Measurements from ENCODE around the gene SUSD5. TPM values are rescaled to one million over a fixed set of nuclear protein-coding genes. Genes with fewer than 3 reads are reported as not detected.

The SUSD5 gene
- total and polyA plus RNA-seq, 2 experiments from 2014 or later: 1.4 to 3.6 TPM

GRCh38 chr3:33132019-33132360 is 86.6 kb downstream of the SUSD5 start:
- no peak overlapping the region for H2AFZ ChIP-seq
- Mint-ChIP-seq H3K27ac (0 out of 2 replicates have a peak overlapping the region, but pooled peaks have one; percentile 49), H3K27me3 (ENCODE audit: insufficient read depth, low read depth, poor library complexity) (peaks cover 3% of the 10 kb centered on the region), H3K4me3 (no peak overlapping the region), H3K9me3 (no peaks in the 10 kb centered on the region), H3K36me3 (ENCODE audit: low read depth) (peaks cover 43% of the 10 kb centered on the region; the same call in 2 of the 3 replicates), H3K4me1 (peaks cover 13% of the 10 kb centered on the region)
- H4K20me1 ChIP-seq (replicated peaks; ENCODE audit: insufficient read depth): no peaks in the 10 kb centered on the region
- DNase-seq (ENCODE audit: low spot score): no peak
- no peak overlapping the region for H3K4me2 ChIP-seq
- peak overlapping the region; percentile 2; the same call in 1 of the 2 replicates for H3K27ac ChIP-seq (ENCODE audit: low read depth)
- no peaks in the 10 kb centered on the region for H3K27me3 ChIP-seq (ENCODE audit: insufficient read depth)
- TF ChIP-seq POLR2AphosphoS5 (IDR thresholded peaks at IDR 0.05; ENCODE audit: low read depth): no peak
- TF ChIP-seq JUNB (IDR thresholded peaks at IDR 0.05; ENCODE audit: unreplicated experiment): no peak
- no peak for TF ChIP-seq ETS1 (IDR thresholded peaks at IDR 0.05)
- H3K36me3 ChIP-seq (ENCODE audit: insufficient read depth): peaks cover 21% of the 10 kb centered on the region
- H3K4me1 ChIP-seq (ENCODE audit: insufficient read depth): no peaks in the 10 kb centered on the region
- no peaks in the 10 kb centered on the region for H3K9me2 ChIP-seq (ENCODE audit: insufficient read depth)
- no peak overlapping the region for H3K4me3 ChIP-seq
- H3F3A ChIP-seq (replicated peaks; ENCODE audit: low read depth): no peaks in the 10 kb centered on the region
- H3K79me2 ChIP-seq (replicated peaks; ENCODE audit: insufficient read depth): no peaks in the 10 kb centered on the region
- ATAC-seq: peak; percentile 51

- H3K4me3 Mint-ChIP-seq: no peak overlapping the region
- no peak overlapping the region for H2AFZ ChIP-seq
- H3K27me3 Mint-ChIP-seq (ENCODE audit: insufficient read depth, low read depth, poor library complexity): peaks cover 3% of the 10 kb centered on the region
- H3F3A ChIP-seq (replicated peaks; ENCODE audit: low read depth): no peaks in the 10 kb centered on the region
- no peaks in the 10 kb centered on the region for H3K4me1 ChIP-seq (ENCODE audit: insufficient read depth)
- 0 out of 2 replicates have a peak overlapping the region, but pooled peaks have one; percentile 49 for H3K27ac Mint-ChIP-seq
- no peaks in the 10 kb centered on the region for H3K9me2 ChIP-seq (ENCODE audit: insufficient read depth)
- peak; percentile 96 for DNase-seq (ENCODE audit: low spot score)
- TF ChIP-seq JUNB (IDR thresholded peaks at IDR 0.05; ENCODE audit: unreplicated experiment) (no peak), ZNF114 (CRISPR knock-in tag; IDR thresholded peaks at IDR 0.05) (no peak)
- TF ChIP-seq, protein P1, sequence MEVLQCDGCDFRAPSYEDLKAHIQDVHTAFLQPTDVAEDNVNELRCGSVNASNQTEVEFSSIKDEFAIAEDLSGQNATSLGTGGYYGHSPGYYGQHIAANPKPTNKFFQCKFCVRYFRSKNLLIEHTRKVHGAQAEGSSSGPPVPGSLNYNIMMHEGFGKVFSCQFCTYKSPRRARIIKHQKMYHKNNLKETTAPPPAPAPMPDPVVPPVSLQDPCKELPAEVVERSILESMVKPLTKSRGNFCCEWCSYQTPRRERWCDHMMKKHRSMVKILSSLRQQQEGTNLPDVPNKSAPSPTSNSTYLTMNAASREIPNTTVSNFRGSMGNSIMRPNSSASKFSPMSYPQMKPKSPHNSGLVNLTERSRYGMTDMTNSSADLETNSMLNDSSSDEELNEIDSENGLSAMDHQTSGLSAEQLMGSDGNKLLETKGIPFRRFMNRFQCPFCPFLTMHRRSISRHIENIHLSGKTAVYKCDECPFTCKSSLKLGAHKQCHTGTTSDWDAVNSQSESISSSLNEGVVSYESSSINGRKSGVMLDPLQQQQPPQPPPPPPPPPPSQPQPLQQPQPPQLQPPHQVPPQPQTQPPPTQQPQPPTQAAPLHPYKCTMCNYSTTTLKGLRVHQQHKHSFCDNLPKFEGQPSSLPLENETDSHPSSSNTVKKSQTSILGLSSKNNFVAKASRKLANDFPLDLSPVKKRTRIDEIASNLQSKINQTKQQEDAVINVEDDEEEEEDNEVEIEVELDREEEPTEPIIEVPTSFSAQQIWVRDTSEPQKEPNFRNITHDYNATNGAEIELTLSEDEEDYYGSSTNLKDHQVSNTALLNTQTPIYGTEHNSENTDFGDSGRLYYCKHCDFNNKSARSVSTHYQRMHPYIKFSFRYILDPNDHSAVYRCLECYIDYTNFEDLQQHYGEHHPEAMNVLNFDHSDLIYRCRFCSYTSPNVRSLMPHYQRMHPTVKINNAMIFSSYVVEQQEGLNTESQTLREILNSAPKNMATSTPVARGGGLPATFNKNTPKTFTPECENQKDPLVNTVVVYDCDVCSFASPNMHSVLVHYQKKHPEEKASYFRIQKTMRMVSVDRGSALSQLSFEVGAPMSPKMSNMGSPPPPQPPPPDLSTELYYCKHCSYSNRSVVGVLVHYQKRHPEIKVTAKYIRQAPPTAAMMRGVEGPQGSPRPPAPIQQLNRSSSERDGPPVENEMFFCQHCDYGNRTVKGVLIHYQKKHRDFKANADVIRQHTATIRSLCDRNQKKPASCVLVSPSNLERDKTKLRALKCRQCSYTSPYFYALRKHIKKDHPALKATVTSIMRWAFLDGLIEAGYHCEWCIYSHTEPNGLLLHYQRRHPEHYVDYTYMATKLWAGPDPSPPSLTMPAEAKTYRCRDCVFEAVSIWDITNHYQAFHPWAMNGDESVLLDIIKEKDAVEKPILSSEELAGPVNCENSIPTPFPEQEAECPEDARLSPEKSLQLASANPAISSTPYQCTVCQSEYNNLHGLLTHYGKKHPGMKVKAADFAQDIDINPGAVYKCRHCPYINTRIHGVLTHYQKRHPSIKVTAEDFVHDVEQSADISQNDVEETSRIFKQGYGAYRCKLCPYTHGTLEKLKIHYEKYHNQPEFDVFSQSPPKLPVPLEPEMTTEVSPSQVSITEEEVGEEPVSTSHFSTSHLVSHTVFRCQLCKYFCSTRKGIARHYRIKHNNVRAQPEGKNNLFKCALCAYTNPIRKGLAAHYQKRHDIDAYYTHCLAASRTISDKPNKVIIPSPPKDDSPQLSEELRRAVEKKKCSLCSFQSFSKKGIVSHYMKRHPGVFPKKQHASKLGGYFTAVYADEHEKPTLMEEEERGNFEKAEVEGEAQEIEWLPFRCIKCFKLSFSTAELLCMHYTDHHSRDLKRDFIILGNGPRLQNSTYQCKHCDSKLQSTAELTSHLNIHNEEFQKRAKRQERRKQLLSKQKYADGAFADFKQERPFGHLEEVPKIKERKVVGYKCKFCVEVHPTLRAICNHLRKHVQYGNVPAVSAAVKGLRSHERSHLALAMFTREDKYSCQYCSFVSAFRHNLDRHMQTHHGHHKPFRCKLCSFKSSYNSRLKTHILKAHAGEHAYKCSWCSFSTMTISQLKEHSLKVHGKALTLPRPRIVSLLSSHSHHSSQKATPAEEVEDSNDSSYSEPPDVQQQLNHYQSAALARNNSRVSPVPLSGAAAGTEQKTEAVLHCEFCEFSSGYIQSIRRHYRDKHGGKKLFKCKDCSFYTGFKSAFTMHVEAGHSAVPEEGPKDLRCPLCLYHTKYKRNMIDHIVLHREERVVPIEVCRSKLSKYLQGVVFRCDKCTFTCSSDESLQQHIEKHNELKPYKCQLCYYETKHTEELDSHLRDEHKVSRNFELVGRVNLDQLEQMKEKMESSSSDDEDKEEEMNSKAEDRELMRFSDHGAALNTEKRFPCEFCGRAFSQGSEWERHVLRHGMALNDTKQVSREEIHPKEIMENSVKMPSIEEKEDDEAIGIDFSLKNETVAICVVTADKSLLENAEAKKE (CRISPR knock-in tag; IDR thresholded peaks at IDR 0.05): no peak
- TF ChIP-seq, protein P2, sequence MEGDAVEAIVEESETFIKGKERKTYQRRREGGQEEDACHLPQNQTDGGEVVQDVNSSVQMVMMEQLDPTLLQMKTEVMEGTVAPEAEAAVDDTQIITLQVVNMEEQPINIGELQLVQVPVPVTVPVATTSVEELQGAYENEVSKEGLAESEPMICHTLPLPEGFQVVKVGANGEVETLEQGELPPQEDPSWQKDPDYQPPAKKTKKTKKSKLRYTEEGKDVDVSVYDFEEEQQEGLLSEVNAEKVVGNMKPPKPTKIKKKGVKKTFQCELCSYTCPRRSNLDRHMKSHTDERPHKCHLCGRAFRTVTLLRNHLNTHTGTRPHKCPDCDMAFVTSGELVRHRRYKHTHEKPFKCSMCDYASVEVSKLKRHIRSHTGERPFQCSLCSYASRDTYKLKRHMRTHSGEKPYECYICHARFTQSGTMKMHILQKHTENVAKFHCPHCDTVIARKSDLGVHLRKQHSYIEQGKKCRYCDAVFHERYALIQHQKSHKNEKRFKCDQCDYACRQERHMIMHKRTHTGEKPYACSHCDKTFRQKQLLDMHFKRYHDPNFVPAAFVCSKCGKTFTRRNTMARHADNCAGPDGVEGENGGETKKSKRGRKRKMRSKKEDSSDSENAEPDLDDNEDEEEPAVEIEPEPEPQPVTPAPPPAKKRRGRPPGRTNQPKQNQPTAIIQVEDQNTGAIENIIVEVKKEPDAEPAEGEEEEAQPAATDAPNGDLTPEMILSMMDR (conservative IDR thresholded peaks at IDR 0.05; ENCODE audit: low read depth in 2 of 2): peak; percentile 83 to 84
- no peak overlapping the region for H3K4me2 ChIP-seq
- peaks cover 44% of the 10 kb centered on the region; the same call in 2 of the 3 replicates for H3K36me3 Mint-ChIP-seq (ENCODE audit: low read depth)
- H4K20me1 ChIP-seq (replicated peaks; ENCODE audit: insufficient read depth): no peaks in the 10 kb centered on the region
- H3K4me1 Mint-ChIP-seq: peaks cover 13% of the 10 kb centered on the region
- peak; percentile 98 for ATAC-seq
- no peaks in the 10 kb centered on the region for H3K27me3 ChIP-seq (ENCODE audit: insufficient read depth)
- H3K4me3 ChIP-seq: no peak overlapping the region
- no peaks in the 10 kb centered on the region for H3K9me3 Mint-ChIP-seq
- H3K36me3 ChIP-seq (ENCODE audit: insufficient read depth): peaks cover 21% of the 10 kb centered on the region
- no peaks in the 10 kb centered on the region for H3K79me2 ChIP-seq (replicated peaks; ENCODE audit: insufficient read depth)
- H3K27ac ChIP-seq (ENCODE audit: low read depth): 0 out of 2 replicates have a peak overlapping the region, but pooled peaks have one; percentile 2
Measured at GRCh38 chr3:33131331-33132018, 87.1 kb downstream of the SUSD5 start.

Measured in GM23338 (cell line).